ENCODE data around the gene CD99. TPM values are rescaled to one million over a fixed set of nuclear protein-coding genes. Genes with fewer than 3 reads are reported as not detected.
A peak's percentile ranks its signal among the peaks of the same experiment; 100 is the strongest.
"Not testable (repeated sequence)": the region's sequence is repeated elsewhere in the genome, so short reads cannot be mapped to it uniquely, and the experiment has no call there.

Gene CD99
- total and polyA plus RNA-seq, 2 donors (not counting 3 experiments of a cell fraction or from before 2014, with no cell fraction given), result 364 to 654 TPM

GRCh38 chrX:2752441-2752840 is 61.3 kb downstream of the CD99 start:
- H3K79me2 ChIP-seq (ENCODE audit: control insufficient read depth, insufficient read depth, low read length); H3K9me1 ChIP-seq (replicated peaks; ENCODE audit: control insufficient read depth, extremely low read depth, insufficient read depth, low read length); intact Hi-C loops (cut with micrococcal nuclease); H2AFZ ChIP-seq (ENCODE audit: low read depth, low read length); dilution Hi-C loops (cut with MboI; ENCODE audit: extremely low pct_ligation_motif_present, low sequenced_read_pairs); POLR2A ChIA-PET; H3K36me3 ChIP-seq (ENCODE audit: control insufficient read depth in 2 of 2, extremely low read depth in 1 of 2, insufficient read depth in 2 of 2, low read length in 2 of 2); BruUV-seq (replicated peaks); H3K4me3 ChIP-seq (replicated peaks in 1 of 3; ENCODE audit: insufficient read depth in 1 of 3, low read depth in 1 of 3, low read length in 3 of 3); H4K20me1 ChIP-seq (replicated peaks; ENCODE audit: control insufficient read depth, extremely low read depth, insufficient read depth, low read length); H3K27me3 ChIP-seq (ENCODE audit: control insufficient read depth in 2 of 2, insufficient read depth in 2 of 2, low read length in 2 of 2); H3K9ac ChIP-seq (replicated peaks; ENCODE audit: extremely low read depth, insufficient read depth, low read length); H3K9me3 ChIP-seq (replicated peaks; ENCODE audit: control insufficient read depth, insufficient read depth, low read length); DNase-seq (ENCODE audit: low read depth, low spot score); H3K4me1 ChIP-seq (ENCODE audit: control insufficient read depth, extremely low read depth, insufficient read depth, low read length); CTCF ChIA-PET: not testable (repeated sequence)
- Histone ChIP-seq H3K27ac (ENCODE audit: insufficient read depth, low read depth, low read length) (peak overlapping the region; percentile 8), H3K4me2 (ENCODE audit: insufficient read depth, low read length) (peak overlapping the region; percentile 43)
- FAIRE-seq, result peak; percentile 60
- TF ChIP-seq FOS (IDR thresholded peaks at IDR 0.05; ENCODE audit: borderline replicate concordance, insufficient read depth, low read length), result peak; percentile 7

GRCh38 chrX:2755163-2755715 is 64.1 kb downstream of the CD99 start:
- H3K27me3 ChIP-seq (ENCODE audit: control insufficient read depth in 2 of 2, insufficient read depth in 2 of 2, low read length in 2 of 2); H3K9ac ChIP-seq (replicated peaks; ENCODE audit: extremely low read depth, insufficient read depth, low read length); CTCF ChIA-PET; H3K4me1 ChIP-seq (ENCODE audit: control insufficient read depth, extremely low read depth, insufficient read depth, low read length); DNase-seq (ENCODE audit: low read depth, low spot score); dilution Hi-C loops (cut with MboI; ENCODE audit: extremely low pct_ligation_motif_present, low sequenced_read_pairs); H3K36me3 ChIP-seq (ENCODE audit: control insufficient read depth in 2 of 2, extremely low read depth in 1 of 2, insufficient read depth in 2 of 2, low read length in 2 of 2); H3K27ac ChIP-seq (ENCODE audit: insufficient read depth, low read depth, low read length); H4K20me1 ChIP-seq (replicated peaks; ENCODE audit: control insufficient read depth, extremely low read depth, insufficient read depth, low read length); FAIRE-seq; H3K4me2 ChIP-seq (ENCODE audit: insufficient read depth, low read length); H3K79me2 ChIP-seq (ENCODE audit: control insufficient read depth, insufficient read depth, low read length); POLR2A ChIA-PET; intact Hi-C loops (cut with micrococcal nuclease); BruUV-seq (replicated peaks); H2AFZ ChIP-seq (ENCODE audit: low read depth, low read length); H3K9me1 ChIP-seq (replicated peaks; ENCODE audit: control insufficient read depth, extremely low read depth, insufficient read depth, low read length); H3K4me3 ChIP-seq (replicated peaks in 1 of 3; ENCODE audit: insufficient read depth in 1 of 3, low read depth in 1 of 3, low read length in 3 of 3); H3K9me3 ChIP-seq (replicated peaks; ENCODE audit: control insufficient read depth, insufficient read depth, low read length): not testable (repeated sequence)
- peak; percentile 7 for TF ChIP-seq FOS (IDR thresholded peaks at IDR 0.05; ENCODE audit: borderline replicate concordance, insufficient read depth, low read length)

Data from endothelial cell of umbilical vein (primary cell).